Motor neuron (in vitro differentiated cells): ENCODE results near the gene MEIKIN. TPM values are rescaled to one million over a fixed set of nuclear protein-coding genes. Genes with fewer than 3 reads are reported as not detected.

ENCODE experiments used
- ATAC-seq, 8 experiments: fragments of 200-7000 bp; cut with Tn5 transposase; replicated peaks in 6 of 8; 2 replicates each; pipeline ENCODE4 v1.8.0; 2021; ENCODE audit warnings: mild to moderate bottlenecking in 8 of 8, moderate library complexity in 8 of 8
- H3K27ac ChIP-seq, 2 donors: fragments of 250-450 bp; sonication (Bioruptor Pico); 2 replicates each; pipeline ENCODE4 v1.9.0; 2021; ENCODE audit warnings: antibody characterized with exemption in 2 of 2, mild to moderate bottlenecking in 2 of 2, moderate library complexity in 1 of 2
- H3K4me1 ChIP-seq, 2 donors: fragments of 250-450 bp; sonication (Bioruptor Pico); replicated peaks in 1 of 2; 2 replicates each; pipeline ENCODE4 v1.6.1; 2021; ENCODE audit warnings: antibody characterized with exemption in 2 of 2, mild to moderate bottlenecking in 2 of 2, moderate library complexity in 1 of 2
- H3K4me3 ChIP-seq, 5 donors: fragments of 250-450 bp; sonication (Bioruptor Pico); 2 replicates each; pipeline ENCODE4 v1.9.0; 2021; ENCODE audit warnings: antibody characterized with exemption in 5 of 5, mild to moderate bottlenecking in 5 of 5, moderate library complexity in 4 of 5
- WGBS, 10 experiments: fragments of 450-650 bp; shearing (Covaris generic); methylation state at CpG; one replicate each; pipeline ENCODE4 v1.0.0; 2022; 5-methylcytosine and 5-hydroxymethylcytosine counted together
- in situ Hi-C, 9 experiments: fragments of 400-800 bp; cut with MboI; loops; one replicate each; pipeline ENCODE4 v1.15.0; 2021; ENCODE audit warnings: low sequenced_read_pairs in 9 of 9, low pct_unique_long_range_greater_than_20kb in 2 of 9; ENCODE audit not compliant: unreplicated experiment in 9 of 9
- total RNA-seq, 8 experiments: library from RNA; unstranded; fragments of 300-600 nt; gene quantifications; 2 replicates each; pipeline versions ENCODE4 v1.2.3 to v1.2.4, GENCODE V29; 2022

The MEIKIN gene
- total RNA-seq, 8 experiments from 2014 or later = not detected

DNA sequence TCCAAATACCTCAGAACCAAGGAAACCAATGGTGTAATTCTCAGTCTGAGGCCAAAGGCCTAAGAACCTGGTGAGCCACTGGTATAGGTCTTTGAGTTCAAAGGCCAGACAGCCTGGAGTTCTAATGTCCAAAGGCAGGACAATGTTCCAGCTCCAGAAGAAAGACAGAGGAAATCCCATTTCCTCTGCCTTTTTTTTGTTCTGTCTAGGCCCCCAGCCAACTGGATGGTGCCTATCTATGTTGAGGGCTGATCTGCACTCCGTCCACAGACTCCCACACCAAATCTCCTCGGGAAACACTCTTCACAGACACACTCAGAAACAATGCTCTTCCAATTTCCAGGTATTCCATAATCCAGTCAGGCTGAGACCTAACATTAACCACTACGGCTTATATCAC, 178.8 kb downstream of the MEIKIN start:
- no peaks in the 10 kb centered on the region for H3K4me1 ChIP-seq
- in situ Hi-C loops = no loop called here
- H3K4me3 ChIP-seq = no peak overlapping the region
- WGBS, 10 experiments = 80 to 100% (median 95%) methylated on average over 1 to 3 of the region's 3 CpGs; no CpG with 5 or more reads in 6 of the 10 experiments
- no peak for ATAC-seq
- no peak overlapping the region for H3K27ac ChIP-seq

DNA sequence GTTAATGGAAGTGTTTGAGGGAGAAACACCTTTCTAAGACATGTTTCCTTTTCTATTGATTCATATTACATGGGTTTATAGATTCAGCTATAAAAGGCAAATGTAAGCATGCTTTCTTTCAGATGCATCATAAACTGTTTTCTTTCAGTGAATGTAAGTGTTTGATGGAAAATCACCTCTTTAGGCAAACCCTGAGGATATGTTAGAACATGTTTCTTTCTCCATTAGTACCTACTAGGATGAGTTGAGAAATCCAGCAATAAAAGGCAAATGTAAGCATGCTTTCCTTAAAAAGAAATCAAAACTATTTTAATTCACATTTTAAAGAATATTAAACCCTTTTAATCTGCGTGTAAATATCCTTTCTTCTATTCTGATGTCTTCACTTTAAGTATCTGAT, 180.2 kb downstream of the MEIKIN start:
- in situ Hi-C loops = no loop called here
- no peak overlapping the region for H3K27ac ChIP-seq
- 87 to 100% (median 100%) methylated on average over 1 of the region's 1 CpG; no CpG with 5 or more reads in 1 of the 10 experiments for WGBS, 10 experiments

DNA sequence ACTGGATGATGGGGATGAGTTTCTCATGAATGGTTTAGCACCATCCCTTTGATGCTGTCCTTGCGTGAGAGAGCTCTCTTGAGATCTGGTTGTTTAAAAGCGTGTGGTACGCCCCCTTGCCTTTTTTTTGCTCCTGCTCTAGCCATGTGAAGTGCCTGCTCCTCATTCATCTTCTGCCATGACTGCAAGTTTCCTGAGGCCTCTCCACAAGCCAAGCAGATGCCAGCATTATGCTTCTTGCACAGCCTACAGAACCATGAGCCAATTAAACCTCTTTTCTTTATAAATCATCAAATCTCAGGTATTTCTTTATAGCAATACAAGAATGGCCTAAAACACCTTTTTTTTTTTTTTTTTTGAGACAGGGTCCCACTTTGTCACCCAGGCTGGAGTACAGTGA, 181.5 kb downstream of the MEIKIN start:
- WGBS, 10 experiments = 60 to 100% (median 100%) methylated on average over 1 to 3 of the region's 3 CpGs; no CpG with 5 or more reads in 2 of the 10 experiments

More for the DNA sequence above, 180.2 kb downstream of the MEIKIN start:
- no peak for ATAC-seq
- Histone ChIP-seq H3K4me1 (no peaks in the 10 kb centered on the region), H3K4me3 (no peak overlapping the region)

DNA sequence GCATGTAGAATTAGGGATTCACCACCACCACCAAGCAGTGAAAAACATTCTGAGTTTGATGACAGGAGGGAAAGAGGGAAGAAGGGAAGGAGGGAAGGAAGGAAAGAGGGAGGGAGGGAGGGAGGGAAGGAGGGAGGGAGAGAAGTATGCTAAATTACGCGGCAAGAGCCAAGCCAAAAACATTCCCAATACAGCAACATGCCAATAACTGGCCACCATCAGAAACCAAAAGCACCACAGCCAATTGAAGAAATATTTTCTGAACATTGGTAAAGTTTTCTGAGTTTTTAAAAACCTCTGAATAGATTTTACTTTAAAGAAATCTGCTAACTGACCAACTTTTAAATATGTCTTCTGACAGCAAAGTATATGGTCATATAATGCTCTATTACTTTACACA, 184.7 kb downstream of the MEIKIN start:
- Histone ChIP-seq H3K27ac (no peak overlapping the region), H3K4me3 (no peak overlapping the region), H3K4me1 (no peaks in the 10 kb centered on the region)
- in situ Hi-C loops = no loop called here
- WGBS, 10 experiments = 100% methylated on average over 1 of the region's 2 CpGs; no CpG with 5 or more reads in 9 of the 10 experiments
- ATAC-seq = no peak

More for the DNA sequence above, 181.5 kb downstream of the MEIKIN start:
- H3K4me1 ChIP-seq = no peaks in the 10 kb centered on the region
- H3K4me3 ChIP-seq = no peak overlapping the region
- no peak overlapping the region for H3K27ac ChIP-seq
- no peak for ATAC-seq
- in situ Hi-C loops = no loop called here

DNA sequence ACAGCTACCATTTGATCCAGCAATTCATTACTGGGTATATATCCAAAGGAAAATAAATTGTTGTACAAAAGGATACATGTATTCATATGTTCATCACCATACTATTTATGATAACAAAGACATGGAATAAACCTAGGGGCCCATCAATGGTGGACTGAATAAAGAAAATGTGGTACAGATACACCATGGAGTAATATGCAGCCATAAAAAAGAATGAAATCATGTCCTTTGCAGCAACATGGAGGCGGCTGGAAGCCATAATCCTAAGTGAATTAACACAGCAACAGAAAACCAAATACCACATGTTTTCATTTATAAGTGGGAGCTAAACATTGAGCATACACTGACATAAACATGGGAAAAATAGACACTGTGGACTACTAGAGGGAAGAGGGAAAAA, 185.8 kb downstream of the MEIKIN start:
- ATAC-seq = no peak
- H3K4me1 ChIP-seq = no peaks in the 10 kb centered on the region
- WGBS, 10 experiments = 89 to 100% (median 100%) methylated on average over 1 of the region's 1 CpG; no CpG with 5 or more reads in 4 of the 10 experiments
- no peak overlapping the region for H3K27ac ChIP-seq
- in situ Hi-C loops = no loop called here
- no peak overlapping the region for H3K4me3 ChIP-seq

DNA sequence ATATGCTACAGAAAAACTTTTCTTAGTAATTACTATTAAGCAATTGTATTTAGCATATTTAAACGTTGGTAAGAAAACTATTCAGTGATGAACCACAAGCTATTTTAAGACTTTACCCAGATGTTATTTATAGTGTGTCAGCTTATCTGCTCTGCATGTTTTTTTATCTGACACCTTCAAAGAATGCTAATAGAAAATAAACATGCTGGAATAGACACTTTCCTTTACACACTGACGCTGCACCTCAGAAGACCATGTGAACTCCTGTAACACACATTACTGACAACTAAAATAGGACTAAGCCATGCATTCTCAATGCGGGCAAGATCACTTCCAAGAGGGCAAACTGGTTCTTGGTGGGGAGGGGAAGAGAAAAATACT, 187.0 kb downstream of the MEIKIN start:
- no peak overlapping the region for H3K27ac ChIP-seq
- H3K4me1 ChIP-seq = no peaks in the 10 kb centered on the region
- no peak overlapping the region for H3K4me3 ChIP-seq
- peak in 3 of 8 experiments; percentile 75 to 82 (median 81) for ATAC-seq
- in situ Hi-C loops = no loop called here
- 0 to 100% (median 67%) methylated on average over 1 to 3 of the region's 3 CpGs for WGBS, 10 experiments

DNA sequence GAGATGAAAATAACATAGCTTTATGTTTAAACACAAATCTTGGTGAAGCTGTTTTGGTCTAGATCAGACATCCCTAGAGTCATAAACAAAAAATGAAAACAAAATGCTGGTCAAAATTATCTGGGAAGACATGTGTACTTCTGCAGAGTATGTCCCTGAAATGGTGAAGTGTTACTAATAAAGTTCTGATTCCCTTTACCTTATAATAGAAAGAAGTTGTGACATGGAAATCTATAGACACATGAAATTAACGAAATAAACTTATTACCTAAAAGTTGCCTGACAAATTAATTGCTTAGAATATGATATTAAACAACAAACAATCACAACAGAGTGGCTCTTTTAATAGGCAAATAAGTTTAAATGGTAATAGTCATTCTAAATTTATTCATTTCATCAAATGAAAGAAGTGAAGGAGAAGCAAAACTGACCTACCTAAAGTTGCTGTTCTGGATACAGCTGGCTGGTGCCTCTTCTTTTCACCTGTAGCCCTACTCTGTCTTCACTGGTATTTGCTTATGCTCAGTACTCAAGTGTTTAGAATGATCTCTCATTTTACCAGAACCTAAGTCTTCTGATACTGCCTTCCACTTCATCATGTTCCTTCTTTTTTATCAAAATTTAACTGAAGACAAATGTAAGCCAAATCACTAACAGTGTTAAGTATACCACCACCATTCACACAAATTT, 187.5 kb downstream of the MEIKIN start:
- H3K4me1 ChIP-seq = no peaks in the 10 kb centered on the region
- no peak for ATAC-seq
- H3K27ac ChIP-seq = no peak overlapping the region
- in situ Hi-C loops = no loop called here
- 78 to 100% (median 100%) methylated on average over 1 of the region's 1 CpG for WGBS, 10 experiments
- no peak overlapping the region for H3K4me3 ChIP-seq

Other genes starting within 250 kb of the MEIKIN start
- 10 to 100 TPM; 16.7 to 33.7 (median 27.4) TPM for gene FNIP1, start 148.6 kb downstream of the MEIKIN start, total RNA-seq
- gene ACSL6, start 66.0 kb upstream of the MEIKIN start, total RNA-seq = 10 to 100 TPM in 4 of 8 experiments, 1 to 10 TPM in 2, under 1 TPM in 2; 0.31 to 20.5 (median 8.7) TPM
- gene IL3, start 115.0 kb upstream of the MEIKIN start, total RNA-seq = under 1 TPM in 1 of 8 experiments, not detected in 7; 0.38 TPM
- not detected for gene CSF2, start 128.1 kb upstream of the MEIKIN start, total RNA-seq